COLO668 (cell line): Measurements from ENCODE around the gene NFU1.
A peak's percentile ranks its signal among the peaks of the same experiment; 100 is the strongest.

Experiments used
- DNase-seq: peaks from one replicate; lab custom pipeline; 2025; ENCODE audit not compliant: unreplicated experiment; lab: John Stamatoyannopoulos, UW

NFU1 gene

GRCh38 chr2:69436938-69437750, at the start of gene NFU1:
TSS of gene NFU1 (minus strand) at chr2:69437435. CDS start at chr2:69437422, 13 bp downstream.
- peak; percentile 92 for DNase-seq

GRCh38 chr2:69483696-69484095, 46.5 kb upstream of the NFU1 start:
- DNase-seq, result peak; percentile 20

GRCh38 chr2:69483024-69483423, 45.8 kb upstream of the NFU1 start:
- DNase-seq, result no peak

- no peak for DNase-seq
Measured at GRCh38 chr2:69482471-69482870, 45.2 kb upstream of the NFU1 start.

GRCh38 chr2:69481421-69481820, 44.2 kb upstream of the NFU1 start:
- no peak for DNase-seq

- no peak for DNase-seq
Measured at GRCh38 chr2:69477627-69478026, 40.4 kb upstream of the NFU1 start.

GRCh38 chr2:69474688-69475087, 37.5 kb upstream of the NFU1 start:
- DNase-seq, result no peak

GRCh38 chr2:69471793-69472192, 34.6 kb upstream of the NFU1 start:
- DNase-seq, result no peak

GRCh38 chr2:69470911-69471310, 33.7 kb upstream of the NFU1 start:
- DNase-seq, result no peak

- no peak for DNase-seq
Measured at GRCh38 chr2:69469784-69470183, 32.5 kb upstream of the NFU1 start.

- no peak for DNase-seq
Measured at GRCh38 chr2:69469375-69469774, 32.1 kb upstream of the NFU1 start.

- peak; percentile 50 for DNase-seq
Measured at GRCh38 chr2:69466728-69467127, 29.5 kb upstream of the NFU1 start.

- no peak for DNase-seq
Measured at GRCh38 chr2:69465513-69466456, 28.6 kb upstream of the NFU1 start.

GRCh38 chr2:69464575-69464974, 27.3 kb upstream of the NFU1 start:
- no peak for DNase-seq

- DNase-seq, result no peak
Measured at GRCh38 chr2:69462780-69463179, 25.5 kb upstream of the NFU1 start.

GRCh38 chr2:69461404-69461803, 24.2 kb upstream of the NFU1 start:
- DNase-seq, result no peak

- no peak for DNase-seq
Measured at GRCh38 chr2:69459936-69460335, 22.7 kb upstream of the NFU1 start.

- DNase-seq, result no peak
Measured at GRCh38 chr2:69456950-69457445, 19.8 kb upstream of the NFU1 start.

- no peak for DNase-seq
Measured at GRCh38 chr2:69456154-69456553, 18.9 kb upstream of the NFU1 start.

GRCh38 chr2:69454976-69455375, 17.7 kb upstream of the NFU1 start:
- no peak for DNase-seq

GRCh38 chr2:69453475-69454129, 16.4 kb upstream of the NFU1 start:
- DNase-seq, result no peak
